Neural progenitor cell (in vitro differentiated cells): Measurements from ENCODE around the gene MSI2.

ENCODE experiments used
- CTCF ChIP-seq: fragments of 200-600 bp; sonication (generic); IDR thresholded peaks from 2 replicates; pipeline ENCODE4 v1.5.1; 2017; ENCODE audit warnings: antibody characterized with exemption, mild to moderate bottlenecking
- EZH2 ChIP-seq: fragments of 200-600 bp; sonication (generic); IDR thresholded peaks from 2 replicates; pipeline ENCODE4 v1.6.1; 2017; ENCODE audit warnings: antibody characterized with exemption, mild to moderate bottlenecking, moderate library complexity

- no peak for TF ChIP-seq CTCF
- no peak for TF ChIP-seq EZH2
Observed at GRCh38 chr17:57468932-57469775, 212.8 kb downstream of the MSI2 start.
